Calu3 (cell line): Measurements from ENCODE around the gene SRSF2. TPM values are rescaled to one million over a fixed set of nuclear protein-coding genes. Genes with fewer than 3 reads are reported as not detected.

Experiments
- BruUV-seq: library from RNA; stranded (reverse); fragments of 400-500 nt; replicated peaks from 2 replicates; lab custom pipeline; 2021; lab: Mats Ljungman, UMichigan
- CTCF ChIA-PET: fragments of 300-600 bp; sonication (Branson Sonifier 250); formaldehyde crosslinking; loops from one replicate; lab custom pipeline; 2022; ENCODE audit warnings: antibody characterized with exemption; lab: Charles Lee
- DNase-seq: peaks from one replicate; pipeline ENCODE4 v3.0.0; 2022
- H3K27ac Mint-ChIP-seq: one replicate; pipeline ENCODE4 v1.8.0; 2022; ENCODE audit warnings: mixed read lengths; ENCODE audit not compliant: unreplicated experiment
- H3K27me3 Mint-ChIP-seq: one replicate; pipeline ENCODE4 v1.8.0; 2022; ENCODE audit warnings: mixed read lengths; ENCODE audit not compliant: unreplicated experiment
- H3K36me3 Mint-ChIP-seq: one replicate; pipeline ENCODE4 v1.8.0; 2022; ENCODE audit warnings: mild to moderate bottlenecking, moderate library complexity, mixed read lengths; ENCODE audit not compliant: insufficient read depth, unreplicated experiment
- H3K4me1 Mint-ChIP-seq: one replicate; pipeline ENCODE4 v1.8.0; 2022; ENCODE audit warnings: mild to moderate bottlenecking, low read depth, mixed read lengths; ENCODE audit not compliant: unreplicated experiment
- H3K4me3 Mint-ChIP-seq: one replicate; pipeline ENCODE4 v1.8.0; 2022; ENCODE audit warnings: mild to moderate bottlenecking, low read depth, moderate library complexity, mixed read lengths; ENCODE audit not compliant: unreplicated experiment
- H3K9me3 Mint-ChIP-seq: one replicate; pipeline ENCODE4 v1.8.0; 2022; ENCODE audit warnings: low read depth, mixed read lengths; ENCODE audit not compliant: unreplicated experiment
- CTCF ChIP-seq: fragments of 200-600 bp; IDR thresholded peaks from one replicate; pipeline ENCODE4 v1.8.0; 2022; ENCODE audit warnings: antibody characterized with exemption; ENCODE audit not compliant: unreplicated experiment
- intact Hi-C: fragments of 100-400 bp; cut with micrococcal nuclease; formaldehyde crosslinking; loops from one replicate; pipeline ENCODE4 v1.10.0; 2022; ENCODE audit not compliant: unreplicated experiment
- total RNA-seq: library from RNA; stranded (reverse); gene quantifications from 2 replicates; pipeline ENCODE4 v1.2.3, GENCODE V29; 2022

The SRSF2 gene
- total RNA-seq, 1 experiment from 2014 or later = 238 TPM

GRCh38 chr17:76688165-76688622, 48.9 kb downstream of the SRSF2 start:
- no peak for DNase-seq
- Mint-ChIP-seq H3K27me3 (peaks cover 18% of the 10 kb centered on the region), H3K9me3 (no peaks in the 10 kb centered on the region), H3K4me3 (no peak overlapping the region), H3K27ac (no peak overlapping the region), H3K36me3 (no peaks in the 10 kb centered on the region), H3K4me1 (no peaks in the 10 kb centered on the region)
- no peak for TF ChIP-seq CTCF
- intact Hi-C loops = no loop called here
- CTCF ChIA-PET = no interaction called here
- no TSS peak for BruUV-seq

- Mint-ChIP-seq H3K4me3 (no peak overlapping the region), H3K36me3 (no peaks in the 10 kb centered on the region), H3K27me3 (peaks cover 18% of the 10 kb centered on the region), H3K27ac (no peak overlapping the region), H3K4me1 (no peaks in the 10 kb centered on the region), H3K9me3 (no peaks in the 10 kb centered on the region)
- no peak for DNase-seq
- TF ChIP-seq CTCF = no peak
- intact Hi-C loops = no loop called here
- BruUV-seq = no TSS peak
- CTCF ChIA-PET = no interaction called here
These were observed 49.6 kb downstream of the SRSF2 start for GRCh38 chr17:76687298-76688164.

- BruUV-seq = no TSS peak
- H3K4me3 Mint-ChIP-seq = no peak overlapping the region
- no peak for TF ChIP-seq CTCF
- H3K9me3 Mint-ChIP-seq = no peaks in the 10 kb centered on the region
- CTCF ChIA-PET = no interaction called here
- peaks cover 18% of the 10 kb centered on the region for H3K27me3 Mint-ChIP-seq
- no peaks in the 10 kb centered on the region for H3K4me1 Mint-ChIP-seq
- no peak overlapping the region for H3K27ac Mint-ChIP-seq
- intact Hi-C loops = no loop called here
- H3K36me3 Mint-ChIP-seq = no peaks in the 10 kb centered on the region
- DNase-seq = no peak
These were observed 50.4 kb downstream of the SRSF2 start for GRCh38 chr17:76686538-76687297.

- Mint-ChIP-seq H3K9me3 (no peaks in the 10 kb centered on the region), H3K27ac (no peak overlapping the region), H3K4me3 (no peak overlapping the region), H3K36me3 (no peaks in the 10 kb centered on the region), H3K27me3 (peaks cover 18% of the 10 kb centered on the region), H3K4me1 (peaks cover 4% of the 10 kb centered on the region)
- CTCF ChIA-PET = interaction anchor here (1.0 kb wide), 1 partner anchor 15 kb away, joined by 3 read pairs; no protein-coding TSS in a partner anchor
- TF ChIP-seq CTCF = no peak
- intact Hi-C loops = no loop called here
- DNase-seq = no peak
- no TSS peak for BruUV-seq
These were observed 51.3 kb downstream of the SRSF2 start for GRCh38 chr17:76685846-76686245.
